GM23338 (cell line): ENCODE data around the gene TMPRSS11F.

ENCODE experiments used
- CREB1 ChIP-seq: fragments of 250-450 bp; sonication (Bioruptor Pico); IDR thresholded peaks from 2 replicates; pipeline ENCODE4 v1.5.0; 2020; ENCODE audit warnings: low read depth, mild to moderate bottlenecking, moderate library complexity
- CTCF ChIP-seq, 2 experiments: fragments of 200-600 bp in 1 of 2; sonication (generic) in 1 of 2; conservative IDR thresholded peaks; 2 replicates each; pipeline versions ENCODE4 v1.5.1 to v1.6.1; 2016 to 2017; ENCODE audit warnings: antibody characterized with exemption in 2 of 2, low read depth in 2 of 2, mild to moderate bottlenecking in 2 of 2, moderate library complexity in 1 of 2
- EZH2 ChIP-seq: fragments of 200-600 bp; sonication (generic); IDR thresholded peaks from one replicate; pipeline ENCODE4 v1.8.0; 2017; ENCODE audit warnings: antibody characterized with exemption, mild to moderate bottlenecking, low read depth; ENCODE audit not compliant: unreplicated experiment
- EZH2phosphoT487 ChIP-seq: fragments of 200-600 bp; sonication (generic); IDR thresholded peaks from one replicate; pipeline ENCODE4 v1.8.1; 2018; ENCODE audit warnings: antibody characterized with exemption; ENCODE audit not compliant: unreplicated experiment
- JUNB ChIP-seq: IDR thresholded peaks from one replicate; pipeline ENCODE4 v1.6.1; 2016; ENCODE audit warnings: antibody characterized with exemption; ENCODE audit not compliant: unreplicated experiment
- NANOG ChIP-seq: IDR thresholded peaks from 2 replicates; pipeline ENCODE4 v1.6.1; 2016; ENCODE audit warnings: antibody characterized with exemption, borderline replicate concordance
- POLR2AphosphoS5 ChIP-seq: IDR thresholded peaks from 2 replicates; pipeline ENCODE4 v1.6.1; 2016; ENCODE audit warnings: antibody characterized with exemption, low read depth
- REST ChIP-seq: IDR thresholded peaks from one replicate; pipeline ENCODE4 v1.6.1; 2018; ENCODE audit warnings: antibody characterized with exemption; ENCODE audit not compliant: unreplicated experiment
- STAT1 ChIP-seq: IDR thresholded peaks from one replicate; pipeline ENCODE4 v1.6.1; 2016; ENCODE audit warnings: antibody characterized with exemption; ENCODE audit not compliant: unreplicated experiment
- ZNF114 ChIP-seq: fragments of 250-450 bp; sonication (Bioruptor Pico); IDR thresholded peaks from 2 replicates; pipeline ENCODE4 v1.5.0; 2020; ENCODE audit warnings: mild to moderate bottlenecking, moderate library complexity
- ZNF331 ChIP-seq: fragments of 250-450 bp; sonication (Bioruptor Pico); IDR thresholded peaks from 2 replicates; pipeline ENCODE4 v1.5.0; 2020; ENCODE audit warnings: low read depth, mild to moderate bottlenecking, moderate library complexity
- TF ChIP-seq, protein P1 (sequence below): fragments of 250-450 bp; sonication (Bioruptor Pico); IDR thresholded peaks from 2 replicates; pipeline ENCODE4 v1.5.0; 2020; ENCODE audit warnings: mild to moderate bottlenecking, moderate library complexity
- TF ChIP-seq, protein P2 (sequence below): IDR thresholded peaks from 2 replicates; pipeline ENCODE4 v1.6.1; 2016; ENCODE audit warnings: antibody characterized with exemption

GRCh38 chr4:68038272-68038671 is 91.4 kb downstream of the TMPRSS11F start:
- TF ChIP-seq CTCF (conservative IDR thresholded peaks at IDR 0.05; ENCODE audit: low read depth in 2 of 2): no peak
- no peak for TF ChIP-seq EZH2
- no peak for TF ChIP-seq REST
- TF ChIP-seq POLR2AphosphoS5: no peak
- no peak for TF ChIP-seq JUNB
- no peak for TF ChIP-seq CREB1 (CRISPR knock-in tag)
- no peak for TF ChIP-seq EZH2phosphoT487
- no peak for TF ChIP-seq ZNF331 (CRISPR knock-in tag)
- TF ChIP-seq, protein P1, sequence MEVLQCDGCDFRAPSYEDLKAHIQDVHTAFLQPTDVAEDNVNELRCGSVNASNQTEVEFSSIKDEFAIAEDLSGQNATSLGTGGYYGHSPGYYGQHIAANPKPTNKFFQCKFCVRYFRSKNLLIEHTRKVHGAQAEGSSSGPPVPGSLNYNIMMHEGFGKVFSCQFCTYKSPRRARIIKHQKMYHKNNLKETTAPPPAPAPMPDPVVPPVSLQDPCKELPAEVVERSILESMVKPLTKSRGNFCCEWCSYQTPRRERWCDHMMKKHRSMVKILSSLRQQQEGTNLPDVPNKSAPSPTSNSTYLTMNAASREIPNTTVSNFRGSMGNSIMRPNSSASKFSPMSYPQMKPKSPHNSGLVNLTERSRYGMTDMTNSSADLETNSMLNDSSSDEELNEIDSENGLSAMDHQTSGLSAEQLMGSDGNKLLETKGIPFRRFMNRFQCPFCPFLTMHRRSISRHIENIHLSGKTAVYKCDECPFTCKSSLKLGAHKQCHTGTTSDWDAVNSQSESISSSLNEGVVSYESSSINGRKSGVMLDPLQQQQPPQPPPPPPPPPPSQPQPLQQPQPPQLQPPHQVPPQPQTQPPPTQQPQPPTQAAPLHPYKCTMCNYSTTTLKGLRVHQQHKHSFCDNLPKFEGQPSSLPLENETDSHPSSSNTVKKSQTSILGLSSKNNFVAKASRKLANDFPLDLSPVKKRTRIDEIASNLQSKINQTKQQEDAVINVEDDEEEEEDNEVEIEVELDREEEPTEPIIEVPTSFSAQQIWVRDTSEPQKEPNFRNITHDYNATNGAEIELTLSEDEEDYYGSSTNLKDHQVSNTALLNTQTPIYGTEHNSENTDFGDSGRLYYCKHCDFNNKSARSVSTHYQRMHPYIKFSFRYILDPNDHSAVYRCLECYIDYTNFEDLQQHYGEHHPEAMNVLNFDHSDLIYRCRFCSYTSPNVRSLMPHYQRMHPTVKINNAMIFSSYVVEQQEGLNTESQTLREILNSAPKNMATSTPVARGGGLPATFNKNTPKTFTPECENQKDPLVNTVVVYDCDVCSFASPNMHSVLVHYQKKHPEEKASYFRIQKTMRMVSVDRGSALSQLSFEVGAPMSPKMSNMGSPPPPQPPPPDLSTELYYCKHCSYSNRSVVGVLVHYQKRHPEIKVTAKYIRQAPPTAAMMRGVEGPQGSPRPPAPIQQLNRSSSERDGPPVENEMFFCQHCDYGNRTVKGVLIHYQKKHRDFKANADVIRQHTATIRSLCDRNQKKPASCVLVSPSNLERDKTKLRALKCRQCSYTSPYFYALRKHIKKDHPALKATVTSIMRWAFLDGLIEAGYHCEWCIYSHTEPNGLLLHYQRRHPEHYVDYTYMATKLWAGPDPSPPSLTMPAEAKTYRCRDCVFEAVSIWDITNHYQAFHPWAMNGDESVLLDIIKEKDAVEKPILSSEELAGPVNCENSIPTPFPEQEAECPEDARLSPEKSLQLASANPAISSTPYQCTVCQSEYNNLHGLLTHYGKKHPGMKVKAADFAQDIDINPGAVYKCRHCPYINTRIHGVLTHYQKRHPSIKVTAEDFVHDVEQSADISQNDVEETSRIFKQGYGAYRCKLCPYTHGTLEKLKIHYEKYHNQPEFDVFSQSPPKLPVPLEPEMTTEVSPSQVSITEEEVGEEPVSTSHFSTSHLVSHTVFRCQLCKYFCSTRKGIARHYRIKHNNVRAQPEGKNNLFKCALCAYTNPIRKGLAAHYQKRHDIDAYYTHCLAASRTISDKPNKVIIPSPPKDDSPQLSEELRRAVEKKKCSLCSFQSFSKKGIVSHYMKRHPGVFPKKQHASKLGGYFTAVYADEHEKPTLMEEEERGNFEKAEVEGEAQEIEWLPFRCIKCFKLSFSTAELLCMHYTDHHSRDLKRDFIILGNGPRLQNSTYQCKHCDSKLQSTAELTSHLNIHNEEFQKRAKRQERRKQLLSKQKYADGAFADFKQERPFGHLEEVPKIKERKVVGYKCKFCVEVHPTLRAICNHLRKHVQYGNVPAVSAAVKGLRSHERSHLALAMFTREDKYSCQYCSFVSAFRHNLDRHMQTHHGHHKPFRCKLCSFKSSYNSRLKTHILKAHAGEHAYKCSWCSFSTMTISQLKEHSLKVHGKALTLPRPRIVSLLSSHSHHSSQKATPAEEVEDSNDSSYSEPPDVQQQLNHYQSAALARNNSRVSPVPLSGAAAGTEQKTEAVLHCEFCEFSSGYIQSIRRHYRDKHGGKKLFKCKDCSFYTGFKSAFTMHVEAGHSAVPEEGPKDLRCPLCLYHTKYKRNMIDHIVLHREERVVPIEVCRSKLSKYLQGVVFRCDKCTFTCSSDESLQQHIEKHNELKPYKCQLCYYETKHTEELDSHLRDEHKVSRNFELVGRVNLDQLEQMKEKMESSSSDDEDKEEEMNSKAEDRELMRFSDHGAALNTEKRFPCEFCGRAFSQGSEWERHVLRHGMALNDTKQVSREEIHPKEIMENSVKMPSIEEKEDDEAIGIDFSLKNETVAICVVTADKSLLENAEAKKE (CRISPR knock-in tag): no peak
- no peak for TF ChIP-seq ZNF114
- TF ChIP-seq STAT1: no peak
- no peak for TF ChIP-seq NANOG
- TF ChIP-seq, protein P2, sequence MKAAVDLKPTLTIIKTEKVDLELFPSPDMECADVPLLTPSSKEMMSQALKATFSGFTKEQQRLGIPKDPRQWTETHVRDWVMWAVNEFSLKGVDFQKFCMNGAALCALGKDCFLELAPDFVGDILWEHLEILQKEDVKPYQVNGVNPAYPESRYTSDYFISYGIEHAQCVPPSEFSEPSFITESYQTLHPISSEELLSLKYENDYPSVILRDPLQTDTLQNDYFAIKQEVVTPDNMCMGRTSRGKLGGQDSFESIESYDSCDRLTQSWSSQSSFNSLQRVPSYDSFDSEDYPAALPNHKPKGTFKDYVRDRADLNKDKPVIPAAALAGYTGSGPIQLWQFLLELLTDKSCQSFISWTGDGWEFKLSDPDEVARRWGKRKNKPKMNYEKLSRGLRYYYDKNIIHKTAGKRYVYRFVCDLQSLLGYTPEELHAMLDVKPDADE: no peak
